PC-3 (cell line): ENCODE results near the gene RAB11FIP4. TPM values are rescaled to one million over a fixed set of nuclear protein-coding genes. Genes with fewer than 3 reads are reported as not detected.

Experiments
- ATAC-seq: fragments of 200-7000 bp; cut with Tn5 transposase; 2 replicates; pipeline ENCODE4 v1.9.1; 2020; ENCODE audit warnings: mild to moderate bottlenecking, moderate library complexity
- BruUV-seq: library from RNA; stranded (reverse); fragments of 400-500 nt; replicated peaks from 2 replicates; lab custom pipeline; 2021; lab: Mats Ljungman, UMichigan
- CTCF ChIA-PET: fragments of 300-600 bp; sonication (Branson Sonifier 250); formaldehyde crosslinking; loops from one replicate; lab custom pipeline; 2022; ENCODE audit warnings: antibody characterized with exemption; lab: Charles Lee
- POLR2A ChIA-PET: fragments of 300-600 bp; sonication (Branson Sonifier 250); formaldehyde crosslinking; loops from one replicate; lab custom pipeline; 2022; ENCODE audit warnings: antibody characterized with exemption; ENCODE audit not compliant: unreplicated experiment; lab: Charles Lee
- DNase-seq: peaks from one replicate; pipeline ENCODE4 v3.0.0-alpha.2; 2015
- H2AFZ ChIP-seq: fragments of 300-600 bp; sonication (generic); 2 replicates; pipeline ENCODE4 v1.6.0; 2016; ENCODE audit warnings: antibody characterized with exemption, low read length
- H3F3A ChIP-seq: fragments of 300-600 bp; sonication (generic); one replicate; pipeline ENCODE4 v1.6.0; 2017; ENCODE audit warnings: antibody characterized with exemption, low read length, control low read depth, mild to moderate bottlenecking; ENCODE audit not compliant: unreplicated experiment
- H3K27ac ChIP-seq: fragments of 300-600 bp; sonication (generic); 2 replicates; pipeline ENCODE4 v1.5.1; 2016; ENCODE audit warnings: mild to moderate bottlenecking, low read length
- H3K27me3 ChIP-seq: fragments of 300-600 bp; sonication (generic); 2 replicates; pipeline ENCODE4 v1.6.1; 2016; ENCODE audit warnings: low read length, mixed read lengths
- H3K36me3 ChIP-seq: fragments of 300-600 bp; sonication (generic); 2 replicates; pipeline ENCODE4 v1.6.1; 2016; ENCODE audit warnings: low read depth, mixed run types, low read length, mixed read lengths
- H3K4me1 ChIP-seq: fragments of 300-600 bp; sonication (generic); 2 replicates; pipeline ENCODE4 v1.5.1; 2016; ENCODE audit warnings: low read length; ENCODE audit not compliant: insufficient read depth
- H3K4me2 ChIP-seq: fragments of 300-600 bp; sonication (generic); 2 replicates; pipeline ENCODE4 v1.6.0; 2016; ENCODE audit warnings: low read length
- H3K4me3 ChIP-seq: fragments of 300-600 bp; sonication (generic); 2 replicates; pipeline ENCODE4 v1.5.1; 2016; ENCODE audit warnings: mild to moderate bottlenecking, low read length, mixed read lengths
- H3K79me2 ChIP-seq: fragments of 300-600 bp; sonication (generic); 2 replicates; pipeline ENCODE4 v1.6.1; 2017; ENCODE audit warnings: low read length, mixed read lengths
- H3K9ac ChIP-seq: fragments of 300-600 bp; sonication (generic); 2 replicates; pipeline ENCODE4 v1.6.0; 2016; ENCODE audit warnings: mild to moderate bottlenecking, low read length
- H3K9me2 ChIP-seq: fragments of 300-600 bp; sonication (generic); replicated peaks from 2 replicates; pipeline ENCODE4 v1.6.1; 2016; ENCODE audit warnings: mixed run types, low read length, mixed read lengths
- H3K9me3 ChIP-seq: fragments of 300-600 bp; sonication (generic); 2 replicates; pipeline ENCODE4 v1.6.1; 2016; ENCODE audit warnings: low read length, mixed read lengths
- H4K20me1 ChIP-seq: fragments of 300-600 bp; sonication (generic); 2 replicates; pipeline ENCODE4 v1.6.1; 2016; ENCODE audit warnings: low read length, mixed read lengths
- EZH2 ChIP-seq: fragments of 300-600 bp; sonication (generic); IDR thresholded peaks from one replicate; pipeline ENCODE4 v1.6.1; 2017; ENCODE audit warnings: antibody characterized with exemption, mild to moderate bottlenecking, low read length; ENCODE audit not compliant: unreplicated experiment
- EZH2phosphoT487 ChIP-seq: fragments of 300-600 bp; sonication (generic); IDR thresholded peaks from 2 replicates; pipeline ENCODE4 v1.6.1; 2018; ENCODE audit warnings: mild to moderate bottlenecking, antibody characterized with exemption, low read length, borderline replicate concordance
- intact Hi-C: fragments of 100-400 bp; cut with micrococcal nuclease; formaldehyde crosslinking; loops from 2 replicates; pipeline ENCODE4 v1.9.0; 2023
- total RNA-seq: library from RNA; depleted of rRNA; stranded (reverse); fragments of >200 nt; gene quantifications from 2 replicates; pipeline ENCODE4 v1.2.3, GENCODE V29; 2014
- TF ChIP-seq, protein P1 (sequence below): fragments of 300-600 bp; sonication (generic); conservative IDR thresholded peaks from 2 replicates; pipeline ENCODE4 v1.5.1; 2017; ENCODE audit warnings: antibody characterized with exemption, low read depth, mild to moderate bottlenecking, low read length

The RAB11FIP4 gene
- total RNA-seq, 1 experiment from 2014 or later: 4.2 TPM

DNA sequence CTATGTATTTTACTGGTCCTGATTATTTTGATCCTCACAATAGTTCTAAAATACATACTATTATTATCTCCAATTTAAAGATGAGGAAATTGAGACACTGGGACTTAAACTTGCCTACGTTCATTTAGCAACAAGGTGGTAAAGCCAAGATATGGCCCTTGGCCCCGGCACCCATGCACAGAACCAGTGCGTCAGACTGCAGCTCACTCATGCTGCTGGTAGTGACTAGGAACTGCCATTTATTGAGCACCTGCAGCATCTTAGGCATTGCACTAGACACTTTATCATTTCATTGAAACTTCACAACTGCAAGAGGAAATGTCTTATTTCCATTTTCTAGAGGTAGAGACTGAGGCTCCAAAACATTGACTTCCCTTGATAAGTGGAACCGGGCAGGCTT, 93.3 kb downstream of the RAB11FIP4 start:
- ChIA-PET POLR2A (no interaction called here), CTCF (no interaction called here)
- no TSS peak for BruUV-seq
- Histone ChIP-seq H3K9me2 (no peaks in the 10 kb centered on the region), H3K36me3 (no peaks in the 10 kb centered on the region), H3K79me2 (no peaks in the 10 kb centered on the region), H3K27me3 (no peaks in the 10 kb centered on the region), H3K4me1 (peaks cover 4% of the 10 kb centered on the region; the same call in 1 of the 2 replicates), H3K9ac (no peak overlapping the region), H3K4me3 (no peak overlapping the region), H4K20me1 (no peaks in the 10 kb centered on the region), H3K27ac (no peak overlapping the region), H3K9me3 (no peaks in the 10 kb centered on the region), H3F3A (no peaks in the 10 kb centered on the region), H2AFZ (no peak overlapping the region), H3K4me2 (no peak overlapping the region)
- no peak for DNase-seq
- no peak for ATAC-seq
- intact Hi-C loops: no loop called here
- TF ChIP-seq, protein P1, sequence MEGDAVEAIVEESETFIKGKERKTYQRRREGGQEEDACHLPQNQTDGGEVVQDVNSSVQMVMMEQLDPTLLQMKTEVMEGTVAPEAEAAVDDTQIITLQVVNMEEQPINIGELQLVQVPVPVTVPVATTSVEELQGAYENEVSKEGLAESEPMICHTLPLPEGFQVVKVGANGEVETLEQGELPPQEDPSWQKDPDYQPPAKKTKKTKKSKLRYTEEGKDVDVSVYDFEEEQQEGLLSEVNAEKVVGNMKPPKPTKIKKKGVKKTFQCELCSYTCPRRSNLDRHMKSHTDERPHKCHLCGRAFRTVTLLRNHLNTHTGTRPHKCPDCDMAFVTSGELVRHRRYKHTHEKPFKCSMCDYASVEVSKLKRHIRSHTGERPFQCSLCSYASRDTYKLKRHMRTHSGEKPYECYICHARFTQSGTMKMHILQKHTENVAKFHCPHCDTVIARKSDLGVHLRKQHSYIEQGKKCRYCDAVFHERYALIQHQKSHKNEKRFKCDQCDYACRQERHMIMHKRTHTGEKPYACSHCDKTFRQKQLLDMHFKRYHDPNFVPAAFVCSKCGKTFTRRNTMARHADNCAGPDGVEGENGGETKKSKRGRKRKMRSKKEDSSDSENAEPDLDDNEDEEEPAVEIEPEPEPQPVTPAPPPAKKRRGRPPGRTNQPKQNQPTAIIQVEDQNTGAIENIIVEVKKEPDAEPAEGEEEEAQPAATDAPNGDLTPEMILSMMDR: no peak
- TF ChIP-seq EZH2phosphoT487: no peak

DNA sequence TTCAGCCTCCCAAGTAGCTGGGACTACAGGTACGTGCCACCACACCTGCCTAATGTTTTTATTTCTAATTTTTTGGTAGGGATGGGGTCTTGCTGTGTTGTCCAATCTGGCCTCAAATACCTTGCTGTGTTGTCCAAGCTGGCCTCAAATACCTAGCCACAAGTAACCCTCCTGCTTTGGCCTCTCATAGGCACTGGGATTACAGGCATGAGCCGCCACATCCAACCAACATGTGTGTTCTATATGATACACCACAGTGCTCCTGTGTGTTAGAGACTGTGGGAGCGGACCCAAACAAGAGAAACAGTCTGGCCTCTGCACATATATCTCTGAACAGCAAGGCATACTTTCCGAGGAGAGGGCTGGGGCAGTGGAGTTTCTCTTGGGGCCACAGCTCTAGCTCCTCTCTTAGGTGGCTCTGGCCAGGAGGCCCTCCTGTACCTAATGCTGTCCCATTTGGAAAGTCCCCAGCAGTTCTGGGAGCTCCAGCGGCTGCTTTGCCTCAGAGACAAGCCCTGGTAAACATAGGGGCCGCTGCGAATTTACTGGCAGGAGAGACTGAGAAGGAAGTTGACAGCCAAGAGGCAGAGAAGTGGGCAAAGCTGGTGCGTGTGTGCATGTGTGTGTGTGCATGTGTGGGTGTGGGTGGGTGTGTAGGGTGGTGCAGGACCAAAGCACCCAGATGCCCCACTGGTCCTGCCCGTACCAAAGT, 95.0 kb downstream of the RAB11FIP4 start:
- CTCF ChIA-PET: no interaction called here
- no peaks in the 10 kb centered on the region for H4K20me1 ChIP-seq
- H3K36me3 ChIP-seq: no peaks in the 10 kb centered on the region
- POLR2A ChIA-PET: no interaction called here
- no peak overlapping the region for H3K9ac ChIP-seq
- no peaks in the 10 kb centered on the region for H3K79me2 ChIP-seq
- no peaks in the 10 kb centered on the region for H3K27me3 ChIP-seq
- no peaks in the 10 kb centered on the region for H3K9me3 ChIP-seq
- no TSS peak for BruUV-seq
- TF ChIP-seq EZH2 (no peak), EZH2phosphoT487 (no peak)
- TF ChIP-seq, protein P1: no peak
- H3K27ac ChIP-seq: no peak overlapping the region
- no peak for ATAC-seq
- H3K4me2 ChIP-seq: no peak overlapping the region
- no peak for DNase-seq
- H3K4me1 ChIP-seq: peaks cover 4% of the 10 kb centered on the region; the same call in 1 of the 2 replicates
- no peak overlapping the region for H3K4me3 ChIP-seq
- no peaks in the 10 kb centered on the region for H3F3A ChIP-seq
- no peak overlapping the region for H2AFZ ChIP-seq
- no peaks in the 10 kb centered on the region for H3K9me2 ChIP-seq
- intact Hi-C loops: no loop called here

DNA sequence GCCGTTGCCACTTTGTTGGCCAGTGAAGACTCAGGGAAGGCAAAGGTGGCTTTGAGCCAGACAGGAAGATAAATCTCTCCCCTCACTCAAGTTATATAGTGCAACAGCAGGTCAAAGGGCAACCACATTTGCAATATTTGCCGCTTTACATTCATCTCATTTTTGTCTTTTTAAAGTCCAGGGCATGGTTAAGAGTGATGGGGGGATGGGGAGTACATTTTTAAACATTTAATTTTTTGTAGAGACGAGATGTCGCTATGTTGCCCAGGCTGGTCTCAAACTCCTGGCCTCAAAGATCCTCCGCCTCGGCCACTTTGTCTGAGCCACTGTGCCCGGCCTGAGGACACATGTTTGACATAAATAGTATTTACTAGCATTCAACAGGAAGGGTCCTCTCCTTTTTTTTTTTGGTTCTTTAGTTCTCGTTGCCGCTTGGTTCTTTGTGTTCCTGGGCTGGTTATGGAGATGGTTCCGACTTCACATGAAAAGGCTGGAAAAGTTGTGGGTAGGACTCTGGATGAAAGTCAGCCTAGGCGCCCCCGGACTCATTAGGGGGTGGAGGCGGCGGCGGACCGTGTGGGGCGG, 95.7 kb downstream of the RAB11FIP4 start:
- H3K9ac ChIP-seq: no peak overlapping the region; the same call in 1 of the 2 replicates

More for the DNA sequence above, 95.7 kb downstream of the RAB11FIP4 start:
- Histone ChIP-seq H3K36me3 (no peaks in the 10 kb centered on the region), H3K27me3 (no peaks in the 10 kb centered on the region), H3K4me1 (peaks cover 4% of the 10 kb centered on the region; the same call in 1 of the 2 replicates), H3K9me2 (no peaks in the 10 kb centered on the region), H3K9me3 (no peaks in the 10 kb centered on the region), H3F3A (no peaks in the 10 kb centered on the region), H3K4me2 (peak overlapping the region; percentile 82), H3K4me3 (peak overlapping the region; percentile 66), H3K27ac (no peak overlapping the region), H4K20me1 (no peaks in the 10 kb centered on the region), H2AFZ (peak overlapping the region; percentile 77), H3K79me2 (no peaks in the 10 kb centered on the region)
- ATAC-seq (no peak), DNase-seq (no peak)
- POLR2A ChIA-PET: interaction anchor here (0.6 to 0.8 kb wide), 3 partner anchors 49 to 251 kb away, joined by 5 to 7 read pairs (median 6); no protein-coding TSS in a partner anchor
- TF ChIP-seq EZH2 (no peak), EZH2phosphoT487 (no peak)
- TF ChIP-seq, protein P1: no peak
- intact Hi-C loops: no loop called here
- CTCF ChIA-PET: no interaction called here
- no TSS peak for BruUV-seq
